GM21526 (cell line): ENCODE data around the gene INSRR.

Experiments
- ATAC-seq: cut with Tn5 transposase; IDR thresholded peaks from one replicate; pipeline ENCODE4 v1.9.1; 2021; ENCODE audit warnings: moderate library complexity; ENCODE audit not compliant: unreplicated experiment, low FRiP score

The INSRR gene

DNA sequence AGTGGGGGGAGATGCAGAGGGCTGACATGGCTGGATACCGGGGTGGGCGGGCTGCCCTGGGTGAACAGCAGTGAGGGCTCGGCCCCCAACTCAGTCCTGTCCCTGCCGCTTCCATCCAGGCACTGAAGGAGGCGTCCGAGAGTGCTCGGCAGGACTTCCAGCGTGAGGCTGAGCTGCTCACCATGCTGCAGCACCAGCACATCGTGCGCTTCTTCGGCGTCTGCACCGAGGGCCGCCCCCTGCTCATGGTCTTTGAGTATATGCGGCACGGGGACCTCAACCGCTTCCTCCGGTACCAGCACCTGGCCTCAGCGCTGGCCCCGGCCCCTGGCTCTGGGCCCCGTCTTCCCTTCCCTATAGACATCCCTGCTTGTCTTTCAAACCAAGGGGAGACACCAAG, 17.4 kb upstream of the INSRR start:
- ATAC-seq, result no peak

- no peak for ATAC-seq
Observed at GRCh38 chr1:156875341-156875615, 16.4 kb upstream of the INSRR start.

DNA sequence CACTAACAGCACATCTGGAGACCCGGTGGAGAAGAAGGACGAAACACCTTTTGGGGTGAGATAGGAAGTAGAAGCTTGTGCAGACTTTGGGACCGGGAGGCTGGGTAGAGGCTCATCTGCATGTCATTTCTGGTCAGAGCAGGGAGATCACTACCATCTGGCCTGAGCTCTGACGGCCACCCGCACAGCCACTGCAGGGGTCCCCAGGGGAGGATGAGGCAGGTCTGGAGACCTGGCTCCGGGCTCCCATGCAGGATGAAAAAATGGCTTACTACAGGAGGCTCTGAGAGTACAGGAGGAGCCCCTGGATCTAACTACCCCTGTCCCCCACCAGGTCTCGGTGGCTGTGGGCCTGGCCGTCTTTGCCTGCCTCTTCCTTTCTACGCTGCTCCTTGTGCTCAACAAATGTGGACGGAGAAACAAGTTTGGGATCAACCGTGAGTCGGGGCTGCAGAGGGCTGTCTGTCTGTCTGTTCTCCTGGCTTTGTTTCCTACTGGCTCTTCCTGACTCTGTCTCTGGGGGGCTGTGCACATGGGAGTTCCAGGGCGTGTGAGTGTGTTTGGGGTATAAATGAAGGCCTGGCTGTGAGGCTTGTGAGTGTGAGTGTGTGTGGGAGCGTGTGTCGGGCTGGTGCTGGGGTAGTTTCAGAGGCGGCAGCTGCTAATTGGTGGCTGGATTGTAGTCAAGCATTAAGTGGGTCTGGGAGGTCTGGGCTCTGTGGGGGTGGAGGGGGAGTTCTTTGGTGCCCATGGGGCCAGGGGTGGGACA, 15.8 kb upstream of the INSRR start:
- no peak for ATAC-seq

GRCh38 chr1:156874142-156874541, 15.2 kb upstream of the INSRR start:
- no peak for ATAC-seq

GRCh38 chr1:156873659-156874058, 14.7 kb upstream of the INSRR start:
- ATAC-seq, result no peak

DNA sequence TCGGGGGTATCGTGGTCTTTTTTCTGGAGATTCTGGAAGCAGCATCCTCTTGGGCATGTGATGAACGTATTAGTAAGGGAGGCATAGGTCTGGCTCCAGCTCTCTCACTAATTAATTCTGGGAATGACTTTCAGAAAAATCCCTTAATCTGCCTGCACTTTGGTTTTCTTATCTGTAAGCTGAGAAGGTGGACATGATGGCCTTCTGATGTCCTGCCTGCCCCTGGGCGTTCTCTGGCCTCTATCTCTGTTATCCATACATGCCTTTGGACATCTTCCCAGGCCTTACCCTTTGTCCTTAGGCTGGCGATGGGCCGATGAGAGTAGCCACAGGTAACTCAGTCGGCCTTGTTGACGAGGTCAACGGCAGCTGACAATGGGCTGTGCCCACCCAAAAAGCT, 10.5 kb upstream of the INSRR start:
- no peak for ATAC-seq

- no peak for ATAC-seq
Observed at GRCh38 chr1:156868341-156868740, 9.4 kb upstream of the INSRR start.

GRCh38 chr1:156866249-156866909, 7.5 kb upstream of the INSRR start:
- no peak for ATAC-seq

GRCh38 chr1:156865865-156866248, 6.9 kb upstream of the INSRR start:
- ATAC-seq, result no peak

GRCh38 chr1:156865258-156865657, 6.3 kb upstream of the INSRR start:
- no peak for ATAC-seq

DNA sequence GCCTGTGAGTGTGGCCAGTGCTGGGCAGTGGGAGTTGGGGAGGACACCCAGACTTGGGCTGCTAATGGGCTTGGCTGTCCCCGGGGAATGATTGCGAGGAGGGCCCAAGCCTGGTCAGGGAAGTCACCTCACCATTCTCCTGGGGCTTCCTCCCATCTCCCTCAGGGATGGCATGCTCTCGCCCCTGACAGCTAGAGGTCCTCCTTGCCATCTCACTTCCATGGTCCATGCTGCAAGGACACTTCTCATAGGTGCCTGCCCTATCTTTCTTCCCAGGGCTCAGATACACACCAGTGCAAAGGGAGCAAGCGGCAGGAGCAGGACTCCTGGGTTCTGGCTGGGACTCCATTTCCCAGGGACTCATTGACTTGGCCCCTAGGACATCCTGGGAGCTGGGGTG, 5.9 kb upstream of the INSRR start:
- ATAC-seq, result no peak

DNA sequence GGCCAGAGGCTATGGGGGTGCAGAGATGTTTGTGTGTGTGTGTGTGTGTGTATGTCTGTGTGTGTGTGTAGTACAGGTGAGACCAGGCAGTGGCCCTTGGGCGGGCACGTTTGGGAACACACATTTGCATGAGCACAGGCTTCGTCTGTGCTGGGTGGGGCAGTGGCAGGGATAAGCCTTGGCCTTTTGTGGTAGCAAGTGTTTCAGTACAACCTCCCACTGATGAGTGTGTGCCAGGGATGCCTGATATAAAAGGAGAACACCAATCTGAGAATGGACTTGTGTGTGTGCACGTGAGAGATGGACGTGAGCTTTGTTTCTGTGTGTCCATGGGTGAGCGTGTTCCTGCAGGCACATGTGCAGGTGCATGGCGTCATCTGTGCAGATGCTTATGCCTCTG, 4.7 kb upstream of the INSRR start:
- no peak for ATAC-seq

DNA sequence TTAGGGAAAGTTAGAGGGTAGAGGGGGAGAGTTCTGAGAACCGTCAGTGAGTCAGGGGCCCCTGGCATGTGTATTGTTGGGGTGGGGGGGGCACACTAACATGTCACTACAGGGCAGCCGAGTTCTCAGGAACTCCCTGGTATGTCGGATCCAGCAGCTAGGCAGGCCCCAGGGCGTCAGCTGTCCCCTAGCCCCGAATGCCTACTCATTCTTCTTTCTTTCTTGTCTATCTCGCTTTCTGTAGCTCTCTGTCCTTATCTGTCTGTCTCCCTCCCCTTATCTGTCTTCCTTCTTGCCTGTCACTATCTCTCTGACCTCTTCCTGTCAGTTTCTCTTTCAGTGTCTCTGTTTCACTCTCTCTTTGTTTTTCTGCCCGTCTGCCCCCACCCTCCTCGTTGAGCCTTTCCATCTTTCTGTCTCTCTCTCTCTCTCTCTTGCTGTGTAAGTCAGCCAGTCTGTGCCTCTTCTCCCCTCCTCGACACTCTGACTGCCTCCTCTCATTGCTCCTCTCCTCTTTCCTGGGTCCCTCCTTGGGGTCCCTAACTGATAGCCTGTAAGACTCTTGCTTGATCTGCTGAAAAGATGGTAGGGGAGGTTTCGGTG, 4.2 kb upstream of the INSRR start:
- no peak for ATAC-seq

DNA sequence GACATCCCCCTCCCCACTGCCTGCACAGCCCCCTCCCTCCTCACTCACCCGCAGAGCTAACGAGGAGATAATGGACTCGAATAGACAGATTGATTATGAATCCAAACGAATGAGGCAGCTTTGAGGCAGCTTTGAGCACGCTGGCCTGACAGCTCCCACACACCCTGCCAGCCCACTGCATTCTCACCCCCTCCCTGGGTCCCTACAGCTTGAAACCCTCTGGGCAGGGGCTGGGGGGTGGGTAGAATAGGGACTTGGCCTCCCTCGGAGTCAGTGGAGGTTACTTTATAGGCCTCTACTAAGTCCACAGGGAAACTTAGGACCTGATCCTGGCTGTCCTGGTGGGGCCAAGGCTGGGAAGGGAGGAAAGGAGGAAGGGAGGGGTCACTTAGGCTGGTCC, 3.7 kb upstream of the INSRR start:
- no peak for ATAC-seq

- ATAC-seq, result no peak
Observed at GRCh38 chr1:156860628-156861423, 1.9 kb upstream of the INSRR start, which contains the start of gene NTRK1. Gene NTRK1, plus strand, starts transcription at chr1:156860865. Its CDS starts 70 bp downstream, at chr1:156860935.

- ATAC-seq, result no peak
Observed at GRCh38 chr1:156860113-156860627, 1.3 kb upstream of the INSRR start.

- no peak for ATAC-seq
Observed at GRCh38 chr1:156859523-156860112, 701 bp upstream of the INSRR start.

GRCh38 chr1:156858555-156858956, 361 bp downstream of the INSRR start:
- no peak for ATAC-seq

DNA sequence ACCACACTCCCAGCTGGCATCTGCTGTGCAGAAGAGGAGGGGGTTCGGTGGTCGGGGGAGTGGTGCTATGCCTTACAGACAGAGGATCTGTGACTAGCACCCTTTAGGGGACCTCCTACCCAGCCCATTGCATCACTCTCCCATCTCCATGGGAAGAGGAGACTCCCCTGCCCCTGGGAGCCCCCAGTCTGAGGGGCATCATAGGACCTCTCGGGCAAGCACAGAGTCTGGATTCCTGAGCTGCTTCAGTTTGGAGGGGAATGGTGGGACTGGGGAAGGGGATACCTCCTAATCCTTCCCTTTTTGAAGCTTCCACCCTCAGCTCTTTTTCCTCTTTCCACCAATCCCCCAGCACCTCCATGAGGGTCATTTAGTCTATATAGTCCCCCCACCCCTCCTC, 1.4 kb downstream of the INSRR start:
- no peak for ATAC-seq

DNA sequence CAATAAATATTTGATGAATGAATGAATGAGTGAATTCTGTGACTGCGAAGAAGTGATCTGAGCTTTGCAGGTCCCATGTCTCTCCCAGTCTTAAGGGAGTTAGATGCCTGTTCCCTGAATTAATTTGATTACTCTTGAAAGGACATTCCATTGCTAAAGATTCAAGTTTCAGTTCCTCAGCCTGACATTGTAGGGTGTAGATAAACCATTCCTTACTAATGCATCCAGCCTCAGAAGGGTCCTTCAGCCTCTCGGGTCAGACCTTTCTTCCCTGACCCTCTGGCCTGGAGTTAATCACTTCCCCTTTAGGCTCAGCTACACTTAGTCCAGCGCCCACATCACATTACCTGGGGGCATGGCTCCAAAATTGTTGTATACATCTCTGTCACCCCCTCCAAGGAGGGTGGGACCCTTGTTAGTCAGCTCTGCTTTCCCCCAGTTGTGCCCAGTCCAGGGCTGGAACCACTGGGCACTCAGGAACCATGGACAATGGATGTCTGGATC, 2.6 kb downstream of the INSRR start:
- ATAC-seq, result no peak
